ENCODE measurements around the gene EOLA2.
"Not testable (repeated sequence)": the region's sequence is repeated elsewhere in the genome, so short reads cannot be mapped to it uniquely, and the experiment has no call there.

EOLA2 gene

DNA sequence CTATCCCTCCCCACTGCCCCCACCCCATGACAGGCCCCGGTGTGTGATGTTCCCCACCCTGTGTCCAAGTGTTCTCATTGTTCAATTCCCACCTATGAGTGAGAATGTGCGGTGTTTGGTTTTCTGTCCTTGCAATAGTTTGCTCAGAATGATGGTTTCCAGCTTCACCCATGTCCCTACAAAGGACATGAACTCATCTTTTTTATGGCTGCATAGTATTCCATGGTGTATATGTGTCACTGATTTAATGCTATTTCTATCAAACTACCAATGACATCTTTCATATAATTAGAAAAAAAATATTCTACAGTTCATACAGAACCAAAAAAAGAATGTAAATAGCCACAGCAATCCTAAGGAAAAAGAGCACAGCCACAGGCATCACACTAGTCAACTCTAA, 47.5 kb downstream of the EOLA2 start:
- H3K9me3 ChIP-seq (ENCODE audit: control insufficient read depth, insufficient read depth, low read depth, low read length); POLR2A ChIA-PET; H3K27ac ChIP-seq (ENCODE audit: extremely low read depth, low read depth, low read length); H3K4me1 ChIP-seq (ENCODE audit: control insufficient read depth, insufficient read depth, low read length); H3K36me3 ChIP-seq (ENCODE audit: control insufficient read depth in 2 of 2, insufficient read depth in 1 of 2, low read length in 2 of 2); H3K4me3 ChIP-seq (ENCODE audit: low read depth, low read length): not testable (repeated sequence)
- peak; percentile 56; the same call in 1 of the 2 replicates for TF ChIP-seq ZNF146 (tag by site-specific recombination; IDR thresholded peaks at IDR 0.05)
- CTCF ChIA-PET = interaction anchor here (0.7 kb wide), 1 partner anchor 908 kb away, joined by 3 read pairs; no protein-coding TSS in a partner anchor
